GM18519 (cell line): ENCODE results near the gene TGOLN2.

Experiments used
- ATAC-seq: cut with Tn5 transposase; IDR thresholded peaks from one replicate; pipeline ENCODE4 v1.9.1; 2021; ENCODE audit warnings: mild to moderate bottlenecking, moderate library complexity; ENCODE audit not compliant: unreplicated experiment, low FRiP score

TGOLN2 gene

GRCh38 chr2:85272357-85272756 lies 55.4 kb downstream of the TGOLN2 start:
- ATAC-seq, result no peak

- no peak for ATAC-seq
Observed at GRCh38 chr2:85269959-85270358, 57.8 kb downstream of the TGOLN2 start.
